Endometrial microvascular endothelial cells (primary cell): Measurements from ENCODE around the gene UBL4A. TPM values are rescaled to one million over a fixed set of nuclear protein-coding genes. Genes with fewer than 3 reads are reported as not detected.

Experiments
- in situ Hi-C: cut with HindIII; loops from 2 replicates; pipeline ENCODE4 v1.10.0; 2017; ENCODE audit warnings: low sequenced_read_pairs, low pct_unique_long_range_greater_than_20kb; ENCODE audit errors: inconsistent ontology term
- total RNA-seq: library from RNA; depleted of rRNA; stranded (reverse); fragments of >200 nt; gene quantifications from one replicate; pipeline ENCODE4 v1.2.3, GENCODE V29; 2015; ENCODE audit errors: inconsistent ontology term

The UBL4A gene
- total RNA-seq, 1 donor from 2014 or later, result 59.1 TPM

GRCh38 chrX:154485150-154486051 lies 1.0 kb downstream of the UBL4A start:
- in situ Hi-C loops, result no loop called here

GRCh38 chrX:154484255-154485149 lies 1.9 kb downstream of the UBL4A start:
- in situ Hi-C loops, result no loop called here

GRCh38 chrX:154483325-154483724 lies 3.1 kb downstream of the UBL4A start:
- in situ Hi-C loops, result no loop called here

- in situ Hi-C loops, result no loop called here
Measured at GRCh38 chrX:154482786-154483185, 3.6 kb downstream of the UBL4A start.

GRCh38 chrX:154481911-154482601 lies 4.4 kb downstream of the UBL4A start:
- in situ Hi-C loops, result no loop called here

- in situ Hi-C loops, result no loop called here
Measured at GRCh38 chrX:154481195-154481594, 5.2 kb downstream of the UBL4A start.

GRCh38 chrX:154478728-154479622 lies 7.4 kb downstream of the UBL4A start, which contains the start of gene LAGE3:
Gene LAGE3, minus strand, starts transcription at chrX:154479281. Its CDS starts 366 bp downstream, at chrX:154478915.
- in situ Hi-C loops, result no loop called here

GRCh38 chrX:154477891-154478477 lies 8.4 kb downstream of the UBL4A start:
- in situ Hi-C loops, result no loop called here

GRCh38 chrX:154476821-154477220 lies 9.6 kb downstream of the UBL4A start:
- in situ Hi-C loops, result no loop called here

GRCh38 chrX:154473683-154474082 lies 12.7 kb downstream of the UBL4A start:
- in situ Hi-C loops, result no loop called here

GRCh38 chrX:154472685-154473632 lies 13.5 kb downstream of the UBL4A start:
- in situ Hi-C loops, result no loop called here

- in situ Hi-C loops, result no loop called here
Measured at GRCh38 chrX:154471839-154472684, 14.4 kb downstream of the UBL4A start.

- in situ Hi-C loops, result no loop called here
Measured at GRCh38 chrX:154470914-154471568, 15.4 kb downstream of the UBL4A start.

GRCh38 chrX:154470434-154470833 lies 16.0 kb downstream of the UBL4A start:
- in situ Hi-C loops, result no loop called here

GRCh38 chrX:154469880-154470279 lies 16.5 kb downstream of the UBL4A start:
- in situ Hi-C loops, result no loop called here
